Gastroesophageal sphincter (tissue), 4 donors: ENCODE results near the gene ATG16L1. TPM values are rescaled to one million over a fixed set of nuclear protein-coding genes. Genes with fewer than 3 reads are reported as not detected.

ENCODE experiments used
- ATAC-seq: fragments of 150-250 bp; one replicate; pipeline ENCODE4 v1.9.1; 2016; ENCODE audit warnings: mild to moderate bottlenecking, moderate library complexity
- H3K27ac ChIP-seq, 4 donors: fragments of 200-600 bp; sonication (generic) in 3 of 4; 1 replicate in 3 of 4; 2 replicates in 1 of 4; pipeline ENCODE4 v1.5.1; 2016 to 2019
- H3K27me3 ChIP-seq: fragments of 200-600 bp; sonication (generic); one replicate; pipeline ENCODE4 v1.5.1; 2019
- H3K36me3 ChIP-seq, 2 donors: fragments of 200-600 bp; sonication (generic); one replicate each; pipeline ENCODE4 v1.5.1; 2019; ENCODE audit warnings: control low read depth in 1 of 2
- H3K4me1 ChIP-seq, 3 donors: fragments of 200-600 bp; sonication (generic); 1 replicate in 2 of 3; 2 replicates in 1 of 3; pipeline ENCODE4 v1.5.1; 2016 to 2019; ENCODE audit warnings: control low read depth in 2 of 3
- H3K4me3 ChIP-seq, 2 donors: fragments of 200-600 bp; sonication (generic); one replicate each; pipeline ENCODE4 v1.5.1; 2019; ENCODE audit warnings: mild to moderate bottlenecking in 1 of 2, moderate library complexity in 1 of 2
- H3K9me3 ChIP-seq, 3 donors: fragments of 200-600 bp; sonication (generic); one replicate each; pipeline ENCODE4 v1.5.1; 2017 to 2019; ENCODE audit warnings: control low read depth in 2 of 3
- CTCF ChIP-seq, 4 experiments: fragments of 200-600 bp in 2 of 4; fragments of 450-650 bp in 2 of 4; sonication (generic) in 1 of 4; IDR thresholded peaks; one replicate each; pipeline ENCODE4 v1.5.1; 2017 to 2019; ENCODE audit warnings: antibody characterized with exemption in 4 of 4, mild to moderate bottlenecking in 2 of 4, moderate library complexity in 2 of 4
- EP300 ChIP-seq: sonication (generic); formaldehyde crosslinking; IDR thresholded peaks from one replicate; pipeline ENCODE4 v1.6.1; 2017; ENCODE audit warnings: antibody characterized with exemption, mild to moderate bottlenecking
- POLR2A ChIP-seq, 2 donors: fragments of 450-650 bp; IDR thresholded peaks; one replicate each; pipeline ENCODE4 v1.6.1; 2017; ENCODE audit warnings: antibody characterized with exemption in 2 of 2, mild to moderate bottlenecking in 2 of 2, moderate library complexity in 1 of 2
- POLR2AphosphoS5 ChIP-seq: sonication (generic); formaldehyde crosslinking; IDR thresholded peaks from one replicate; pipeline ENCODE4 v1.6.1; 2017; ENCODE audit warnings: antibody characterized with exemption
- WGBS, 2 donors: methylation state at CpG; one replicate each; pipeline ENCODE4 v1.1.5; 2018; ENCODE audit warnings: low coverage in 1 of 2; 5-methylcytosine and 5-hydroxymethylcytosine counted together
- total RNA-seq, 4 donors: library from RNA; depleted of rRNA; stranded (reverse); fragments of >200 nt; gene quantifications; one replicate each; pipeline ENCODE4 v1.1.0, GENCODE V29; 2016

ATG16L1 gene
- total RNA-seq, 4 donors from 2014 or later = 24.0 to 46.1 (median 33.8) TPM

DNA sequence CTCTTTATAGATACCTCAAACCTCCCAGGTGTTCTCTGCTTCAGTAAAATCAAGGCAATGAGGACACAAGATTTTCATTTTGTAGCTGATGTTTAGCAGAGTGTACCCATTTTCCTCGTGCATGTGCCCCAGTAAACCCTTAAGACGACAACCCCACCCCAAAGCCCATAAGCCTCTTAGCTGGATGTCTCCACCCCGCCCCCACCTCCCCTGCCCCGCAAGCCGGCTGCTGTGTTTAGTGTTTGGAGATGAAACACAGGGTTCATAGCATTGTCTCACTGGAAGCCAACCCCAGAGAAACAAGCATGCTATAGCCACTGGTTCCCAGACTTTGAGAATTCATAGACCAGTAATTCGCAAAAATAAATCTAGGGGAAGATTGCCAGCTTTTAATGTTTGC is 50.3 kb downstream of the ATG16L1 start:
- no peak for ATAC-seq
- Histone ChIP-seq H3K36me3 (no peaks in the 10 kb centered on the region), H3K27ac (no peak overlapping the region), H3K9me3 (no peaks in the 10 kb centered on the region), H3K4me1 (no peaks in the 10 kb centered on the region), H3K27me3 (peaks cover 3% of the 10 kb centered on the region), H3K4me3 (no peak overlapping the region)
- WGBS, 2 donors = 44 to 57% methylated on average over 1 to 2 of the region's 6 CpGs
- TF ChIP-seq CTCF (IDR thresholded peaks at IDR 0.05) (no peak), POLR2A (IDR thresholded peaks at IDR 0.05) (no peak), POLR2AphosphoS5 (no peak), EP300 (no peak)

- WGBS, 2 donors = 78 to 88% methylated on average over 1 to 3 of the region's 3 CpGs
- no peak overlapping the region for H3K27ac ChIP-seq
- H3K4me1 ChIP-seq = no peaks in the 10 kb centered on the region
- no peaks in the 10 kb centered on the region for H3K9me3 ChIP-seq
- H3K27me3 ChIP-seq = peaks cover 3% of the 10 kb centered on the region
- H3K4me3 ChIP-seq = no peak overlapping the region
- ATAC-seq = no peak
- no peak for TF ChIP-seq POLR2A (IDR thresholded peaks at IDR 0.05)
- no peak for TF ChIP-seq POLR2AphosphoS5
- TF ChIP-seq CTCF (IDR thresholded peaks at IDR 0.05) = no peak
- TF ChIP-seq EP300 = no peak
- H3K36me3 ChIP-seq = no peaks in the 10 kb centered on the region
Measured at GRCh38 chr2:233303252-233303651, 51.8 kb downstream of the ATG16L1 start.

DNA sequence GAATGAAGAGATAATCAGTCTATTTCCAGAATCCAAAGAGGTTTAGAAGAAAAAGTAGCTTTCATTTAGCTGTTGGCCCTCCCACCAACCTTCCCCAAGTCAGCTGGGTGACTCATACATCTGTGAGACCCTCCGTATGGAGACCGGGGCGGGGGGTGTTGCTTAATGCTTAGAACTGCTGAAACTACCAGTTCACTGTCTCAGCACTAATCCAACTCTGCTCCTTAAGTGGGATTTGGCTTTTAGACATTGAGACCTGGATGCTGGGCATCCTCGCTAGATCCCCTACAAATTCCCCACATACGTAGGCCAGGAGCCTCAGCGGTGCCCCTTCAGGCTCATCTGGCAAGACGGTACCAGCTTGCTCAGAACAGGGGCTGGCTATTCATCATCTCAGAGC is 56.1 kb downstream of the ATG16L1 start, which contains the start of gene SAG:
Gene SAG (plus strand): TSS at position 252 of the 400 bp plus-strand sequence. CDS start 1,374 bp downstream, outside the sequence.
- TF ChIP-seq CTCF (IDR thresholded peaks at IDR 0.05) (no peak), POLR2A (IDR thresholded peaks at IDR 0.05) (no peak), EP300 (no peak), POLR2AphosphoS5 (no peak)
- ATAC-seq = no peak
- 62 to 63% methylated on average over 3 of the region's 7 CpGs for WGBS, 2 donors
- Histone ChIP-seq H3K4me1 (no peaks in the 10 kb centered on the region), H3K27me3 (peaks cover 3% of the 10 kb centered on the region), H3K36me3 (no peaks in the 10 kb centered on the region), H3K27ac (no peak within 1 kb of the TSS), H3K4me3 (no peak within 1 kb of the TSS), H3K9me3 (no peaks in the 10 kb centered on the region)

GRCh38 chr2:233311241-233311926 is 59.9 kb downstream of the ATG16L1 start:
- no peaks in the 10 kb centered on the region for H3K36me3 ChIP-seq
- H3K4me1 ChIP-seq = no peaks in the 10 kb centered on the region
- no peak overlapping the region for H3K27ac ChIP-seq
- no peak overlapping the region for H3K4me3 ChIP-seq
- TF ChIP-seq POLR2A (IDR thresholded peaks at IDR 0.05) = no peak
- TF ChIP-seq EP300 = no peak
- no peak for TF ChIP-seq POLR2AphosphoS5
- TF ChIP-seq CTCF (IDR thresholded peaks at IDR 0.05) = no peak
- no peaks in the 10 kb centered on the region for H3K9me3 ChIP-seq
- WGBS, 2 donors = 84 to 100% methylated on average over 2 to 6 of the region's 11 CpGs
- ATAC-seq = no peak
- H3K27me3 ChIP-seq = peaks cover 3% of the 10 kb centered on the region

GRCh38 chr2:233312874-233313273 is 61.4 kb downstream of the ATG16L1 start:
- no peak for ATAC-seq
- TF ChIP-seq POLR2A (IDR thresholded peaks at IDR 0.05) = no peak
- no peak for TF ChIP-seq EP300
- no peak for TF ChIP-seq CTCF (IDR thresholded peaks at IDR 0.05)
- TF ChIP-seq POLR2AphosphoS5 = no peak
- 63% methylated on average over 3 of the region's 8 CpGs; no CpG with 5 or more reads in 1 of the 2 donors for WGBS, 2 donors
- Histone ChIP-seq H3K27ac (no peak overlapping the region), H3K4me3 (no peak overlapping the region), H3K9me3 (no peaks in the 10 kb centered on the region), H3K36me3 (no peaks in the 10 kb centered on the region), H3K4me1 (no peaks in the 10 kb centered on the region), H3K27me3 (peaks cover 3% of the 10 kb centered on the region)
